DMS53 (cell line): ENCODE results near the gene SPINK4.

Experiments used
- DNase-seq: peaks from one replicate; lab custom pipeline; 2025; lab: John Stamatoyannopoulos, UW

The SPINK4 gene

GRCh38 chr9:33229359-33230114, 10.4 kb upstream of the SPINK4 start:
- DNase-seq = peak; percentile 99

GRCh38 chr9:33230756-33231622, 9.0 kb upstream of the SPINK4 start:
- no peak for DNase-seq

- DNase-seq = no peak
These were observed 8.4 kb upstream of the SPINK4 start for GRCh38 chr9:33231623-33231942.

- DNase-seq = no peak
These were observed 7.2 kb upstream of the SPINK4 start for GRCh38 chr9:33232815-33233214.

- peak; percentile 99 for DNase-seq
These were observed 6.2 kb upstream of the SPINK4 start for GRCh38 chr9:33233626-33234342.

GRCh38 chr9:33234511-33235467, 5.2 kb upstream of the SPINK4 start:
- DNase-seq = peak; percentile 67

- DNase-seq = no peak
These were observed 3.4 kb upstream of the SPINK4 start for GRCh38 chr9:33236571-33236970.

- DNase-seq = no peak
These were observed 1.3 kb downstream of the SPINK4 start for GRCh38 chr9:33241298-33241697.

GRCh38 chr9:33242609-33243134, 2.7 kb downstream of the SPINK4 start:
- DNase-seq = no peak

GRCh38 chr9:33244137-33244784, 4.3 kb downstream of the SPINK4 start:
- no peak for DNase-seq

GRCh38 chr9:33245341-33245740, 5.4 kb downstream of the SPINK4 start:
- DNase-seq = no peak

- DNase-seq = no peak
These were observed 6.4 kb downstream of the SPINK4 start for GRCh38 chr9:33246269-33246860.

GRCh38 chr9:33248606-33249005, 8.6 kb downstream of the SPINK4 start:
- no peak for DNase-seq

GRCh38 chr9:33249087-33249658, 9.2 kb downstream of the SPINK4 start:
- no peak for DNase-seq

- no peak for DNase-seq
These were observed 10.0 kb downstream of the SPINK4 start for GRCh38 chr9:33249983-33250382.

GRCh38 chr9:33250458-33250995, 10.6 kb downstream of the SPINK4 start:
- DNase-seq = no peak

GRCh38 chr9:33254211-33254610, 14.2 kb downstream of the SPINK4 start:
- no peak for DNase-seq

GRCh38 chr9:33255014-33255413, 15.0 kb downstream of the SPINK4 start:
- no peak for DNase-seq

- no peak for DNase-seq
These were observed 15.5 kb downstream of the SPINK4 start for GRCh38 chr9:33255471-33255870.

GRCh38 chr9:33256236-33256635, 16.3 kb downstream of the SPINK4 start:
- no peak for DNase-seq
